ENCODE data around the gene DIPK1C. TPM values are rescaled to one million over a fixed set of nuclear protein-coding genes. Genes with fewer than 3 reads are reported as not detected.

DIPK1C gene
- total and polyA plus RNA-seq, 2 donors (not counting 1 experiment from before 2014, with no cell fraction given): not detected

- Histone ChIP-seq H3K9me3 (ENCODE audit: control insufficient read depth, insufficient read depth, low read depth, low read length) (no peaks in the 10 kb centered on the region), H3K9ac (ENCODE audit: insufficient read depth, low read length) (no peak overlapping the region), H3K27me3 (ENCODE audit: control insufficient read depth, insufficient read depth, low read length) (peaks cover 7% of the 10 kb centered on the region), H2AFZ (ENCODE audit: low read length) (no peak overlapping the region), H4K20me1 (ENCODE audit: control insufficient read depth, extremely low read depth, insufficient read depth, low read length) (no peaks in the 10 kb centered on the region), H3K4me2 (ENCODE audit: extremely low read depth, insufficient read depth, low read length) (no peak overlapping the region), H3K4me3 (replicated peaks in 1 of 4; ENCODE audit: control extremely low read depth in 1 of 4, insufficient read depth in 1 of 4, low read depth in 3 of 4, low read length in 4 of 4) (no peak overlapping the region), H3K79me2 (ENCODE audit: control insufficient read depth, insufficient read depth, low read length) (no peaks in the 10 kb centered on the region), H3K27ac (ENCODE audit: insufficient read depth, low read length) (no peak overlapping the region), H3K4me1 (ENCODE audit: control insufficient read depth, extremely low read depth, insufficient read depth, low read length) (no peaks in the 10 kb centered on the region), H3K36me3 (ENCODE audit: control insufficient read depth, insufficient read depth, low read length) (no peaks in the 10 kb centered on the region)
- TF ChIP-seq CTCF (conservative IDR thresholded peaks at IDR 0.05 in 1 of 2, IDR thresholded peaks at IDR 0.05 in 1 of 2; ENCODE audit: low read depth in 1 of 2, low read length in 2 of 2) (no peak), EZH2 (IDR thresholded peaks at IDR 0.05; ENCODE audit: low read length, missing control alignments) (no peak)
- no peak for DNase-seq (ENCODE audit: low read depth in 2 of 2)
Measured at GRCh38 chr18:74395006-74395405, 62.1 kb downstream of the DIPK1C start.

GRCh38 chr18:74392323-74392722, 64.8 kb downstream of the DIPK1C start:
- H3K79me2 ChIP-seq (ENCODE audit: control insufficient read depth, insufficient read depth, low read length): no peaks in the 10 kb centered on the region
- no peak overlapping the region for H3K9ac ChIP-seq (ENCODE audit: insufficient read depth, low read length)
- H3K36me3 ChIP-seq (ENCODE audit: control insufficient read depth, insufficient read depth, low read length): no peaks in the 10 kb centered on the region
- no peak overlapping the region for H3K4me3 ChIP-seq (replicated peaks in 1 of 4; ENCODE audit: control extremely low read depth in 1 of 4, insufficient read depth in 1 of 4, low read depth in 3 of 4, low read length in 4 of 4)
- no peaks in the 10 kb centered on the region for H3K9me3 ChIP-seq (ENCODE audit: control insufficient read depth, insufficient read depth, low read depth, low read length)
- no peak overlapping the region for H3K4me2 ChIP-seq (ENCODE audit: extremely low read depth, insufficient read depth, low read length)
- H4K20me1 ChIP-seq (ENCODE audit: control insufficient read depth, extremely low read depth, insufficient read depth, low read length): no peaks in the 10 kb centered on the region
- no peak for TF ChIP-seq EZH2 (IDR thresholded peaks at IDR 0.05; ENCODE audit: low read length, missing control alignments)
- no peak for TF ChIP-seq CTCF (conservative IDR thresholded peaks at IDR 0.05 in 1 of 2, IDR thresholded peaks at IDR 0.05 in 1 of 2; ENCODE audit: low read depth in 1 of 2, low read length in 2 of 2)
- no peaks in the 10 kb centered on the region for H3K4me1 ChIP-seq (ENCODE audit: control insufficient read depth, extremely low read depth, insufficient read depth, low read length)
- H2AFZ ChIP-seq (ENCODE audit: low read length): no peak overlapping the region
- H3K27ac ChIP-seq (ENCODE audit: insufficient read depth, low read length): no peak overlapping the region
- DNase-seq (ENCODE audit: low read depth in 2 of 2): no peak
- H3K27me3 ChIP-seq (ENCODE audit: control insufficient read depth, insufficient read depth, low read length): peaks cover 7% of the 10 kb centered on the region

GRCh38 chr18:74390900-74391299, 66.2 kb downstream of the DIPK1C start:
- Histone ChIP-seq H3K9me3 (ENCODE audit: control insufficient read depth, insufficient read depth, low read depth, low read length) (no peaks in the 10 kb centered on the region), H3K79me2 (ENCODE audit: control insufficient read depth, insufficient read depth, low read length) (no peaks in the 10 kb centered on the region), H3K4me3 (replicated peaks in 1 of 4; ENCODE audit: control extremely low read depth in 1 of 4, insufficient read depth in 1 of 4, low read depth in 3 of 4, low read length in 4 of 4) (no peak overlapping the region), H3K27ac (ENCODE audit: insufficient read depth, low read length) (no peak overlapping the region), H4K20me1 (ENCODE audit: control insufficient read depth, extremely low read depth, insufficient read depth, low read length) (no peaks in the 10 kb centered on the region), H3K4me1 (ENCODE audit: control insufficient read depth, extremely low read depth, insufficient read depth, low read length) (no peaks in the 10 kb centered on the region), H2AFZ (ENCODE audit: low read length) (no peak overlapping the region), H3K4me2 (ENCODE audit: extremely low read depth, insufficient read depth, low read length) (no peak overlapping the region), H3K9ac (ENCODE audit: insufficient read depth, low read length) (no peak overlapping the region), H3K27me3 (ENCODE audit: control insufficient read depth, insufficient read depth, low read length) (no peaks in the 10 kb centered on the region), H3K36me3 (ENCODE audit: control insufficient read depth, insufficient read depth, low read length) (no peaks in the 10 kb centered on the region)
- no peak for DNase-seq (ENCODE audit: low read depth in 2 of 2)
- TF ChIP-seq CTCF (conservative IDR thresholded peaks at IDR 0.05 in 1 of 2, IDR thresholded peaks at IDR 0.05 in 1 of 2; ENCODE audit: low read depth in 1 of 2, low read length in 2 of 2) (no peak), EZH2 (IDR thresholded peaks at IDR 0.05; ENCODE audit: low read length, missing control alignments) (no peak)

Measured in fibroblast of lung (primary cell).